Measurements from ENCODE around the gene SH3PXD2A.
A peak's percentile ranks its signal among the peaks of the same experiment; 100 is the strongest.

Gene SH3PXD2A

DNA sequence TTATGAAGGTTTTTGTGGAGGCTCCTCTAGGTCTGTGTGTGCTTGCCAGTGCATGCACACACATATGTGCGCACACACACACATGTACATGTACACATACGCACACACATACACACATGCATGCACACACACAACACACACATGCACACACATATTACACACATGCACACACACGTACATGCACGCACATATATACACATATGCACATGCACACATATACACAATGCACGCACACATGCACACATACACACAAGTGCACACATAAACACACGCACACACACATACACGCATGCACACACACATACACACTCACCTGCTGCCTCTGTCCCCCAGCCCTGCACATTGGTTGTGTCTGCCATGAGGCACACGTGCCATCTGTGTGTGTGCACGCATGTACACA lies 295.6 kb downstream of the SH3PXD2A start:
- no peak for DNase-seq (ENCODE audit: low spot score)

DNA sequence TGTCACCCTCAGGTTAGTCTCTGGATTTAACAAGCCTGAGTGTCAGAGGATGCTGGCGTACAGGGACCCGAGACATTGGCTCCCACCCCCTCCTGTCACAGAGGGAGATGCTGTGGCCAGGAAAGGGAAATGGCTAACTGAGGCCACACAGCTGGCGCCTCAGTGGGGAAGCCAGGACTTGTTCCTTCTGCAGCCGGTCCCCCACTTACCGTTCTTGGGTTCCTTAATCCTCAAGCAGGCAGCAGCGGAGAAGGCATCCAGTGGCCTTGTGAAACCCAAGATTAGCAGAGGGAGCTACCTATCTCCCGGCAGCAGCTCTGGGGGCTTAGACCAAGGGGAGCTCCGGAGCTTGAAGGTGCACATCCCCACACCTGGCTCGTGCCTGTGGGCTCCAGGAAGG lies 296.5 kb downstream of the SH3PXD2A start:
- no peak for DNase-seq (ENCODE audit: low spot score)

DNA sequence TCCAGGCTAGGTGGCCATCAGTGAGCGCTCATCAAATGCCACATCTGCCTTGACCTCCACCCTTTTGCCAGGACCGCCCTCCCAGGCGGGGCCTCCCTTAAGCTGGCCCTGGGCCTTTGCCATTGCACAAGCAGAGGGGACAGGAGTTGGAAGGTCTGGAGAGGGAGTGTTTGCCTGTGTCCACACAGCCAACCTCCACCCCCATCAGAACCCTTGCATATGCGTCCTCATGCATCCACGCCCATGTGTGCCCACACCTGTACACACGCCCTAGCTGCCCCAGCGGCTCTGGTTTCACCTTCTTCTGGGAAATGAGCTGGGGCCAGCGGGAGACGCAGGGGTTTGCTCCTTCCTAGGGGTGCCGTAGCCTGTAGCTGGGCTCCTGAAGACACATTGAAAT lies 297.9 kb downstream of the SH3PXD2A start:
- DNase-seq (ENCODE audit: low spot score) = no peak

DNA sequence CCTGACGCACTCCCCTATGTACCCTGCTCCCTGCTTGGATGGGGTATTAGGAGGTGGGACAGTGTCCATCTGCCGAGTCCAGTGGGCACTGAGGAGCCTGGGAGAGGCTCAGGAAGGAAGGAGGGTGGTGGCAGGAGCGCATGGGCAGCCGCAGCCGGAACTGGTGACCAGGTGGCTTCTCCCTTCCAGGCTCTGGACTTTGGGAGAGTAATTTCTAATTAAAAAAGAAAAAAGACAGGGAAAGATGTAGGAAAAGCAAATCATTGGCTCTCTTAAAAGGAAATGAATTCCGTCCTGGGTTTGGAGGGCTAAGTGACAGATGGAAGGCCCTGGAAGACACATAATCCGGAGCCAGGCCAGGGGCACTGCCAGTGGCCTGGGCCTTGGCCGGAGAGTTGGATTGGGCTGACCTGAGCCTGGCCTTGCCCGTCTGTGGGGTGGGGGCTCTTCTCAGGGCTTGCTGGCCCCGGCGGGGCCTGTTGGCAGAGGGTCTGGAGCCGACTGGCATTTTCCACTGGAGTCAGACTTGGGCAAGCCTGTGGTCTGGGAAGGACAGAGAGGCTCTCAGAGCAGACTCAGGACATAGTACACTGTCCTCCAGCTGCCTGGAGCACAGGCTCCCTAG lies 298.9 kb downstream of the SH3PXD2A start:
- no peak for DNase-seq (ENCODE audit: low spot score)

DNA sequence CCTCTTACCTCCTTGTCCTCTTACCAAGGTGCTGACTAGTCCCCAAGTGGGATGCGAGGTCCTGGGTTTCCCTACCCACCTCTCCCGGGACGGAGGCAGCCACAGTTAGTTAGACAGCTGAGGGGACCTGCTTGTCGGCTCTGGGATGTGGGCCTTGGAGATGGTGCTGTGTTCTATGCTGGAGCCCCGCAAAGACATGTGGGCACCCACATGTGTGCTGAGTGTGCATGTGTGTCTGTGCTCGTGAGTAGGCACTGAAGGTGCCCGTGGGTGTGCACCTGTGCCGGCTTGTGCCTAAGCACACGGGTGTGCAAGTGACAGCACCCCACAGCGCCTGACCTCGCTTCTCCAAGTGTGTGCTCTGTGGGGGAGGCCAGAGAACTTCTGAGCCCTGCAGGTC lies 299.7 kb downstream of the SH3PXD2A start:
- no peak for DNase-seq (ENCODE audit: low spot score)

DNA sequence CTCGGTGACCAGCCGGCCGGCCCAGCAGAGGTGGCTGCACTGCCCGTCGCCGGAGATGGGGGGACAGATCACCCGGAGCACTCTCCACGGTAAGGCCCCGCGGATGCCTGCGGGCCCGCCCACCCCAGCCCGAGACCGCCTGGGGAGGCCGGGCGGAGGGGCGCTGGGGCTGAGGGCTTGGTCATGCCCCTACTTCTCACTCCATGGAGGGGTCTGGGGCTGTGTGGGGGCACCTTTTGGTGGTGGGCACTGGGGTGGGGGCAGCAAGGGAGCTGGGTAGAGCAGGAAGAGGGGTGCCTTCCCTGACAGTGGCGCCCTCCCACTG lies 300.1 kb downstream of the SH3PXD2A start:
- no peak for DNase-seq (ENCODE audit: low spot score)

DNA sequence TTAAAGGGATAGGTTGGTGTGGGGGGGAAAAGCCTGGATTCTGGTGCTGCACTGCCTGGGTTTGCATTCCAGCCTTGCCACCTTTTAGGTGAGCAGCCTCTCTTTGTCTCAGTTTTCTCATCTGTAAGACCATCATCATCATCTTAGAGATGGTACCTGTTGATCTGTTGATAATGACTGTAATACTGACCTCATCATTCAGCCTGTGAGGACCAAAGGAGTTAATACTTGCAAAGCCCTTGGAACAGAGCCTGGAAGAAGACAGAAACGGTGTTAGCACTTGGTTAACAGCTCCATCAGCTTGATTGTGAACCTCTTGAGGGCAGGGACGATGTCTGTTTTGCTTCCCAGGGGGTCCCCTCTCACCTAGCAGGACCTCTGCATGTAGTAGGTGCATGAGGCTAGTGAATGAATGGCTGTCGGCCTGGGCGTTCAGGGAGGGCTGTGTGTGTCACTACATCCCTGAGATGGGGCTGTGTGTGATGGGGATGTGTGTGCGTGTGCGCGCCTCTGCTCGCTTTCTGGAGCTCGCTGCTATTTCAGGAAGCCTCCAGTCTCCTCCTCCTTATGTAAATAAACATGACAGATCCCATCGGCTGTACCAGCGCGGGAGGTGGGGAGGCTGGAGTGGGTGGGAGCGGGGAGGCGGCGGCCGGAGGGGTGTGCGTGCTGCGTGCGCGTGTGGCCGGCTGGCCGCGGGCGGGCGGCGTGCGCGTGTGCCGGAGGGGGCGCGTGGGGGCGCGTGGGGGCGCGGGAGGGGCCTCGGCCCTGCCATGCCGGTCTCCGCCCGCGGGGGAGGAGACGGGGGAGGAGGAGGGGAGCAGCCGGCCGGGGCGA lies 300.7 kb downstream of the SH3PXD2A start:
- DNase-seq (ENCODE audit: low spot score) = peak; percentile 72

DNA sequence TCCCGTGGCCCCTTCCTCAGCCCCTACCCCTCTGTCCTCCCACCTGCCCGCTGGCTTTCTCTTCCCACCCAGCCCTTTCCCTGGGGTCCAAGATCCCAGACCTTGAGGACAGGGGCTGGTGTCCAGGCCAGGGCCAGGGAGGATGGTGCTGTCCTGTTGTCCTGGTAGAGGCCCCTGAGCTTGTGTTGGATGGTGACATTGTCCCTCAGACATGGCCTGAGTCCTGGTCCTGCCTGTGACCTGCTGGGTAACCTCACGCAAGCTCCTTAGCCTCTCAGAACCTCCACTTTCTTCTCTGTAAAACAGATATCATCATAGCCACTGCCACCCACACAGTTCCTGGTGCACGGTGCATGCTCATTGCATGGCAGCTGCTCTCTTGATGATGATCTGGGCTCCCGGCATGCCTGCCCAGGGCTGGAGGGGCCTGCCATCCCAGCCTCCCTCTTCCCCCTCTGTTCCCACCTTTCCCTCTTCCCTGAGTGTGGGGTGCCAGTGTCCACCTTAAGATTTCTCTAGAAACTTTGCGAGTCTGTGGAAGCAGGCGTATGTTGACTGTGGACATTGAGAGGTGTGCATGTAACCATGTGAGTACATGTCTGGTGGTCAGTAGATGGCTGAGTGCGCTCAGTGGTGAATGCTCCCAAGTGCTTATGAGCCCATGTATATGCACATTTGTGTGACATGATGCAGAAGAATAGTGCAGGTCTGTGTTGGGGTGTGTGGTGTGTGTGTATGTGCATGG lies 301.5 kb downstream of the SH3PXD2A start:
- DNase-seq (ENCODE audit: low spot score) = peak; percentile 52

DNA sequence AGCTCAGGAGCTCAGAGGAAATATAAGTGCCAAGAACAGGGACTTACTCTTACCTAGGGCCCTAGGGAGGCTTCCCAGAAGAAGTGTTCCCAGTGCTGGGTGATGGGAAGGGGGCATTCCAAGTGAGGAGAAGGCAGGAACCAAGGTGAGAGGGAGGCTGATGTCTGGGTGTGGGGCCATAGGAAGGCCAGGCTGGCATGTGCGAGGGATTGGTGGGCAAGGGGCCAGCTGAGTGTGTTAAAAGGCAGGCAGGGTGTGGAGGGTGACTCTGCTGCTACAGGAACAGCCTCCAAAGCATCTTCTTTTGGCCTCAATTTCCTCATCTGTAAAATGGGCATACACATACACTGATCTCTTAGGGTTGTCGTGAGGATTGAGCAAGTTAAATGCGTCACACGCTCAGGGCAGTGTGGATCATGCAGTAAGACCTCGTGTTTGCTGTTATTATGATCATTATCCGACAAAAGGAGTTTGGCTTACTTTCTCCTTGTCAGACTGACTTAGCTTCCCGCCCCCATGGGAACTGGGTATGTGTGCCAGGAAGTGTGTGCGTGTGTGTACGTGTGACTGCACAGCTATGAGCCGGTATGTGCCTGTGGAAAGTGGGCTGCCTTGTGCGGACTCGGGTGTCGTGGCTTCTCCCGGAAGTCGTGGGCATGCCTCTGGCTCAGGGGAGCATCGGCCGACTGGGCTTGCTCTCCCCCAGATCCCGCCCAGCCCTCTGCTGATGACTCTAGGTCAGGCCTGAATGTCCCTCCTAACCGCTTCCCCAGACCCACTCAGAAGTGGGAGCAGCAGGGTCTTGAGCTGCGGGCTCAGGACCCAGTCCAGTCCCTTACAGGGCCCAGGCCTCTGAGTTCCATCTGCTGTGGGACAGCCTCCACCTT lies 302.3 kb downstream of the SH3PXD2A start:
- DNase-seq (ENCODE audit: low spot score) = no peak

DNA sequence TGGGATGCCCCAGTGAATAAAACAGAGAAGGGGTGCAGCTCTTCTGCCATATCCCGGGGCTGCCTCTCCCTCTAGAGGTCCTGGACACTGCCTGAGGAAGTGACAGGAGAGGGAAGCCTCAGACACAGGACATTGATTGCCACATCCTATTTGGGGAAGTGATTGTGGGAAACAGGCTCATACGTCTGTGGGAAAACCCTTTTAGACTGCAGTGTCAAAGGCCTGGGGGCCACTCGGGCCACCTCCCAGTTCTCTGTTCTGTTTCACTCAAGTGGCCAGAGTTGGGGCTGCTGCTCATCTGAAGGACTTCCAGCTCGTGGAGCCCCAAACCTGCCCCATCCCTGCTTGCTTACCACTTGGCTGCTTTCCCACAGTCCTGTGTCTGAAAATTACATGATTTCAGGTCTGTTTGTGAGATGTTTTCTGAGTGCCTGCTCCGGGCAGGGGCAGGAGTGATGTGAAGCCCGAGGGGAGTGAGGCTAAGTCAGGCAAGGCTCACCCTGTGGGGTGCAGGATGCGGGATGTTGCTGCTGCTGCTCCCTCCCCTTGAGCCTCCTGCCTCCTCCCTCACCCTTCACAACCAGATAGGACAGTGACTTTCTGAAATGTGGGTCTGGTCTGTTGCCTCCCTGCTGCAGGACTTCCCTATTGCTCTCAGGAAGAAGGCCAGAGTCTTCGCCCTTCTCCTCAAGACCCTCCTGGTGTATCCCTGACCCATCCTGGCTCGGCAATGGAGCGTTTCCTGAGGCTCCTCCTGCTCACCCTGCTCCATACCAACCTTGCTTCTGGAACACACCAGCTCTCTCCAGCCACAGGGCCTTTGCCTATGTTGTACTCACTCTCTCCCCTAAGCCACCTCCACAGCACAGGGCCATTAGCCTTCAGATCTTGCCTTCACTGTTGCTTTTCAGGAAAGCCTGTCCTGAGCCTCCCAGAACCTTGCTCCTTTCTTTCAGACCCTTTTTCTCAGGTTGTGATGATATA lies 303.5 kb downstream of the SH3PXD2A start:
- DNase-seq (ENCODE audit: low spot score) = peak; percentile 53

DNA sequence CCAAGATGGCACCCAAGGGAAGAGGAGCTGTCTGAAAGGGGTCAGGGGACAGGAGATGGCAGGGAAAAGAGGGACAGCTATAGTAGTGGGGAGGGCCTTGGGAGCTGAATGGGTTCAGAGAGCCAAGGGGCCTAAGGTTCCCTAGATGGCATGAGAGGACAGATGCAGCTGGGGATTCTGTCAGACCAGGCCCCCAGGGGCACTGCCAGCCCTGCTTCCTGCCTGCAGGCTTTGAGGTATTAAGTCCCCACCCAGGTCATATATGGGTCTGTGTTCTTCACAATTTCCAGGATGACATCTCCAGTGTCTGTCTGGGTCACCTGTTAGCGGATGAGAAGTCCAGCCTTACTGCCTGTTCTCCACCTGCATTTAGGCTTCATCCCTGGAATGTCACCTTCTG lies 305.1 kb downstream of the SH3PXD2A start:
- no peak for DNase-seq (ENCODE audit: low spot score)

DNA sequence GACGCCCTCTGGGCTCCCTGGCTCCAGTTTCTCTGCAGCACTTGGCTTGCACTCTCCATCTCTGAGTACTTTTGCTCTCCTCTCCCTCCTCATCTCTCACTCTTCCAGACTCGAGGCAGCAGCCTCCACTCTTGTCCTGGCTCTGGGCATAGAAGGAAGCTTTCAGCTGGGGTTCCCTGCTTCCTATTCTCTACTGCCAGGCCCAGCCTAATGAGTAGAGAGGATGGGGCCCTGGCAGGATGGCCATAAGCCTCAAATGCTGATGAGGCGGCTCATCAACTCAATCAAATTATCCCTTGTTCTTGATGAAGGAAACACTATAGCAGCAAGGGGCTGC lies 306.1 kb downstream of the SH3PXD2A start:
- DNase-seq (ENCODE audit: low spot score) = no peak

DNA sequence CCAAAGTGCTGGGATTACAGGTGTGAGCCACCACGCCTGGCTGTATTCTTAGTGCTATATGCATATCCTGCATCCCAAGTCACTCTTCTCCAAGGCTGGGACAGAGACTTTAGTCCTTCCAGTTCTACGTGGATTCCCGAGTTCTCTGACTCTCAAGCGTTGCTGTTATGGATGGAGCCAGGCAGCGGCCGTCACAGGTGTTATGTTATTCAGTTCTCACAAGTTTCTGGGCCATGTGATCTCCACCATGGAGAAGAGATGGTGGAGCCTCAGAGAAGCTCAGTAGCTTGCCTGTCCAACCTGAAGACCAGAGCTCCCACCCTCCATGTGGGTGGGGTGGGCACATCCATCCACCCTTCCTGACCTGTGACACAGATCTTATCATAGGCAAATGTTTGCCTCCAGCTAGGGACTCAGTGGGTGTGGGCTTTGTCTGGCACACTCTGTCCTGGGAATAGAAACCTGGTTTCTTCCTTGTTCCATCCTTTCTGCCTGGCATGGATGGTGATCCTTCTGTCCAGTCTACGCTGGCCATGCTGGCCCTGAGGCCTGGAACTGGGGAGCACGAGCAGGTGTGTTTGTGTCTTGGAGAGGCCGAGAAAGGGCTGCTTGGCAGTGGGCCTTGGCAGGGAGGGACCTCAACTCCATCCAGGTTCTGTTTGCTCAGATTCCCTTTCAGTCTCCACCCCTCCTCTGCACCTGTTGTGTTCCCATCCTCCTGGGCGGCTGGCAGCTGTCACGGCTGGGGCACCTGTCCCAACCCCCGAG lies 306.6 kb downstream of the SH3PXD2A start:
- no peak for DNase-seq (ENCODE audit: low spot score)

DNA sequence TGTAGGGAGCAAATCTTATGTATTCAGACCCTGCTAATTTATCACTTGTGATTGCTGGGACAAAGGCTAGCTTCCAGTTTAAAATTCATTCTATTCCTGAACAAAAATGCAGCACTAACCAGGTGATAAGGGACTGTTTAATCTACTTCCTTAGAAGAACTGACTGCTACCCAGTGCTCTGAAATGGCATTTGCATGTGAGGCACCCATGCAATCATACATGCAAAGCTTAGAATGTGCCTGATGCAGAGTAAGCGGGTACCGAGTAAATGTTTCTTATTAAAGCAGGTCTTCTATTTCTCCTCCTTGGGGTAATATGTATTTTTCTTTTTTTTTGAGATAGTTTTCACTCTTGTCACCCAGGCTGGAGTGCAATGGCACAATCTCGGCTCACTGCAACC lies 307.4 kb downstream of the SH3PXD2A start:
- no peak for DNase-seq (ENCODE audit: low spot score)

DNA sequence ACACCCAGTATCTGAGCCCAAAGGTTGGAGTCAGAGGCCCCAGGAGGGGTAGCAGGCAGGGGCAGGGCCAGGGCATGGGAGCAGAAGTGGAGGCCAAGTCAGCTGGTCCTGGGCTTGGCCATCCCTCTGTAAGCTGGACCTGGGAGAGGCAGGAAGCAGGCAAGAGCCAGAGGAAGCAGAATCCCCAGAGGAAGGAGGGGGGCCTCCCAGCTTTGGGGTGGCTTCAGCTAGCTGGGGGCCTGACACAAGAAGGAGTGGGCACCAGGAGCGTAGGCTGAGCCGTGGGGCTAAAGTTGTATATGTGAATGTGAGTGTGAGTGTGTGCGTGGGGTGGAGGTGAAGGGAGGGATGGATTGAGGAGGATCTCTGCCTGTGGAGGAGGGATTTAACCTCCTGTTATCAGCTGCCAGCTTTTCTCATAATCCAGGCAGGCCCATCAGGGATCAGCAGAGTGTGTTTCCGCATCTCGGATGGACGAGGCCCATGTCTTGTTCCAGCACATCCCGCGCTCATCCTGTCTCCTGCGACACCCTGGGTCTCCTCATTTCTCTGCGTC lies 307.9 kb downstream of the SH3PXD2A start:
- no peak for DNase-seq (ENCODE audit: low spot score)

DNA sequence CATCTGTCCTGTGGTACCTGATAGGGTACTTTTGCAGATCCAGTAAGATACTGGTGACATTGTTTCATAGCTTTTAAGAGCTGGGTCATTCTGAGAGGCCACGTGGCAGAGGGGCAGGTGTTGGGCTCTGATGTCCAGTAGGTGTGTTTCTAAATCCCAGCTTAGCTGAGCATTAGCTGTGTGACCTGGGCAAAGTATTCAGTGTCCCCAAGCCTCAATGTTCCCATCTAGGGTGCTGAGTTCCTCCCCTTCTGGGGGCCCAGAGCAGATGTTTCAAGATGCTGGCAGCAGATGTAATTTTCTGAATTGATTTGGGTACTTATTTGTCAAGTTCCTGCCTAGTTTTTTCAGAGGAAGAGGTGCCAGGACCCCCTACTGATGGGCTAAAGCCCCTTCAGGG lies 309.0 kb downstream of the SH3PXD2A start:
- no peak for DNase-seq (ENCODE audit: low spot score)

DNA sequence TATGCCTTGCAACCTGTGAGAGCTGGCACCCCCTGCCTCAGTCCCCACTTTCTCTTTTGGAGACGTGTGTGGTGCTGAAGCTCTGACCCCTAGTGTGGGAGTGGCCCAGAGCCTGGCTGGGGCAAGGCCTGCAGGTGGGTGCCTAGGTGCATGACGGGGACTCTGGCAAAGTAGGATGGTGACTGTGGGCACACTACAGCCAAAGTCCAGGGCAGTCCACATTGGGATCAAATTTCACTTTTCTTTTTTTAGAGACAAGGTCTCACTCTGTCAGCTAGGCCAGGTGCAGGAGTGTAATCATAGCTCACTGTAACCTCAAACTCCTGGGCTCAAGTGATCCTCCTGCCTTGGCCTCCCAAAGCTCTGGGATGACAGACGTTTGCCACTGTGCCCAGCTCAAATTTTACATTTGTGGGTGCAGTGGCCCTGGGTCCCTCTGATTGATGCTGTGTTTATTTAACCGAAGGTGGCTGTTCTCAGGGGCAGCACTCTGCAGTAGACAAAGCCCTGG lies 309.6 kb downstream of the SH3PXD2A start:
- DNase-seq (ENCODE audit: low spot score) = no peak

DNA sequence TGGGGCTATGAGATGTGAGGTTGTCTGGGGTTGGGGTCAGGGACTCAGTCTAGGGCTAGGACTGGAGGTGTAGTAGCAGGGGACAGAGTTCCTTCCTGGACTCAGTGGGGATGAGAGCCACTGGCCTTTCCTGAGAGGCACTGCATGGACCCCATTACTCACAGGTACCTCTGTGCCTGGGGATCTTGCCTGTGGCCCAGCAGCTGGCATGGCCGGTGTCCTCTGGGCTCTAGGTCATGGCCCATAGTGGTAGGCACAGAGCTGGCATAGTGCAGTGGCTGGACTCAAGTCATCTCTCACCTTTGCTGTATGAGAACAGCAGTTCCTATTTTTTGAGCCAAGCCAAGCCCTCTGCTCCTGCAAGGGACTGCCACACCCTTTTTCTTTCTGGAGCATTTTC lies 310.0 kb downstream of the SH3PXD2A start:
- no peak for DNase-seq (ENCODE audit: low spot score)

DNA sequence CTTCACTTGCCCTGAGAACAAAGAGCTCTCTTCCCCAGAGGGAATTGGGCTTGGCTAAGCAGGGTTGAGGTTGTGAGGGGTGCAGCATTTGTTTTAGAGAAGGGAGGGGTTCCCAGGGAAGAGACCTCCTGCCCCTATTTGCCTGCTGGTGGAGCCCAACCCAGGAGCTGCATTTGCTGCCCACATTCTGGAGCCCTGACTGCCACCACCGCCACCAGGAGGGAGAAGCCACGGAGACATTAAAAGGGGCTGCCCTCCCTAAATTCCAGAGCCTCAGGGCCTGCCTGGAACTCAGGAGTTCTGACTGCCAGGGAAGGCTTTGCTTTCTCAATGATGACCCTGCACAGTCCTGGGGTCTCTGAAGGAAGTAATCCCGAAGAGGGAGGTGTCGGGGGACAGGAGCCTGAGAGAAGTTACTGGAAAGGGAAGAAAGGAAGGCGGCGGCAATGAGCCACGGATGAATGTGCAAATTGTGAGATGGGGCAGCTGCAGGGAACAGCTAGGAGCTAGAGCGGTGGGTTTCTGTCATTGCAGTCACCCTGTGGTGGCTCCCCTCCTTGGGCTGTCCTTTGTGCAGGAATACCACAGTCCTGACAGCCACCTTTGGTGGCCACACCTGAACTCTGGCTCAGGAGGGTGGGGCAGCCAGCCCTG lies 310.6 kb downstream of the SH3PXD2A start:
- DNase-seq (ENCODE audit: low spot score) = peak; percentile 1
